ENCODE data around the gene ARMH4. TPM values are rescaled to one million over a fixed set of nuclear protein-coding genes. Genes with fewer than 3 reads are reported as not detected.

The ARMH4 gene
- total RNA-seq, 1 experiment from 2014 or later, result 0.07 TPM

- H3K36me3 ChIP-seq (ENCODE audit: control insufficient read depth, insufficient read depth, low read length), result no peaks in the 10 kb centered on the region
Observed at GRCh38 chr14:58196198-58196597, 44.2 kb upstream of the ARMH4 start.

GRCh38 chr14:58193542-58193941, 41.5 kb upstream of the ARMH4 start:
- Mint-ChIP-seq H3K27ac (ENCODE audit: unreplicated experiment) (no peak overlapping the region), H3K36me3 (ENCODE audit: insufficient read depth, unreplicated experiment) (no peaks in the 10 kb centered on the region), H3K27me3 (ENCODE audit: insufficient read depth, unreplicated experiment) (no peaks in the 10 kb centered on the region), H3K4me1 (ENCODE audit: low read depth, unreplicated experiment) (peaks cover 5% of the 10 kb centered on the region), H3K4me3 (ENCODE audit: unreplicated experiment) (no peak overlapping the region), H3K9me3 (ENCODE audit: unreplicated experiment) (no peaks in the 10 kb centered on the region)
- TF ChIP-seq CTCF (IDR thresholded peaks at IDR 0.05; ENCODE audit: insufficient read depth in 1 of 2, low read depth in 1 of 2, low read length in 1 of 2, severe bottlenecking in 1 of 2, unreplicated experiment in 1 of 2), result no peak
- intact Hi-C loops (cut with micrococcal nuclease; ENCODE audit: unreplicated experiment), result no loop called here
- Histone ChIP-seq H3K9me3 (no peaks in the 10 kb centered on the region), H3K36me3 (ENCODE audit: control insufficient read depth, insufficient read depth, low read length) (no peaks in the 10 kb centered on the region), H3K4me1 (peaks cover 8% of the 10 kb centered on the region; the same call in 1 of the 2 replicates), H3K27me3 (replicated peaks; ENCODE audit: control insufficient read depth, insufficient read depth, low read length) (no peaks in the 10 kb centered on the region), H3K4me3 (ENCODE audit: low read depth, low read length) (no peak overlapping the region)
- CTCF ChIA-PET, result no interaction called here
- POLR2A ChIA-PET, result no interaction called here
- no peak for DNase-seq
- no TSS peak for BruUV-seq (replicated peaks)

More at GRCh38 chr14:58196198-58196597, 44.2 kb upstream of the ARMH4 start:
- Mint-ChIP-seq H3K9me3 (ENCODE audit: unreplicated experiment) (no peaks in the 10 kb centered on the region), H3K27me3 (ENCODE audit: insufficient read depth, unreplicated experiment) (no peaks in the 10 kb centered on the region), H3K4me1 (ENCODE audit: low read depth, unreplicated experiment) (peaks cover 8% of the 10 kb centered on the region), H3K27ac (ENCODE audit: unreplicated experiment) (no peak overlapping the region), H3K36me3 (ENCODE audit: insufficient read depth, unreplicated experiment) (no peaks in the 10 kb centered on the region), H3K4me3 (ENCODE audit: unreplicated experiment) (no peak overlapping the region)
- TF ChIP-seq CTCF (IDR thresholded peaks at IDR 0.05; ENCODE audit: insufficient read depth in 1 of 2, low read depth in 1 of 2, low read length in 1 of 2, severe bottlenecking in 1 of 2, unreplicated experiment in 1 of 2), result no peak
- ChIA-PET CTCF (no interaction called here), POLR2A (no interaction called here)
- no TSS peak for BruUV-seq (replicated peaks)
- peaks cover 8% of the 10 kb centered on the region; the same call in 1 of the 2 replicates for H3K4me1 ChIP-seq
- no peak for DNase-seq
- no peaks in the 10 kb centered on the region for H3K9me3 ChIP-seq
- H3K27me3 ChIP-seq (replicated peaks; ENCODE audit: control insufficient read depth, insufficient read depth, low read length), result no peaks in the 10 kb centered on the region
- intact Hi-C loops (cut with micrococcal nuclease; ENCODE audit: unreplicated experiment), result no loop called here
- no peak overlapping the region for H3K4me3 ChIP-seq (ENCODE audit: low read depth, low read length)

- no TSS peak for BruUV-seq (replicated peaks)
- Histone ChIP-seq H3K27me3 (replicated peaks; ENCODE audit: control insufficient read depth, insufficient read depth, low read length) (no peaks in the 10 kb centered on the region), H3K4me3 (ENCODE audit: low read depth, low read length) (no peak overlapping the region), H3K9me3 (no peaks in the 10 kb centered on the region), H3K36me3 (ENCODE audit: control insufficient read depth, insufficient read depth, low read length) (no peaks in the 10 kb centered on the region), H3K4me1 (peaks cover 8% of the 10 kb centered on the region; the same call in 1 of the 2 replicates)
- intact Hi-C loops (cut with micrococcal nuclease; ENCODE audit: unreplicated experiment), result no loop called here
- Mint-ChIP-seq H3K9me3 (ENCODE audit: unreplicated experiment) (no peaks in the 10 kb centered on the region), H3K4me3 (ENCODE audit: unreplicated experiment) (no peak overlapping the region), H3K4me1 (ENCODE audit: low read depth, unreplicated experiment) (no peaks in the 10 kb centered on the region), H3K27me3 (ENCODE audit: insufficient read depth, unreplicated experiment) (no peaks in the 10 kb centered on the region), H3K27ac (ENCODE audit: unreplicated experiment) (no peak overlapping the region), H3K36me3 (ENCODE audit: insufficient read depth, unreplicated experiment) (no peaks in the 10 kb centered on the region)
- DNase-seq, result no peak
- no peak for TF ChIP-seq CTCF (IDR thresholded peaks at IDR 0.05; ENCODE audit: insufficient read depth in 1 of 2, low read depth in 1 of 2, low read length in 1 of 2, severe bottlenecking in 1 of 2, unreplicated experiment in 1 of 2)
- ChIA-PET POLR2A (no interaction called here), CTCF (no interaction called here)
Observed at GRCh38 chr14:58191763-58192601, 40.0 kb upstream of the ARMH4 start.

Data from Caco-2 (cell line).